ENCODE results near the gene PRKCH. TPM values are rescaled to one million over a fixed set of nuclear protein-coding genes. Genes with fewer than 3 reads are reported as not detected.

PRKCH gene
- total RNA-seq, 1 experiment from 2014 or later = 18.3 TPM

DNA sequence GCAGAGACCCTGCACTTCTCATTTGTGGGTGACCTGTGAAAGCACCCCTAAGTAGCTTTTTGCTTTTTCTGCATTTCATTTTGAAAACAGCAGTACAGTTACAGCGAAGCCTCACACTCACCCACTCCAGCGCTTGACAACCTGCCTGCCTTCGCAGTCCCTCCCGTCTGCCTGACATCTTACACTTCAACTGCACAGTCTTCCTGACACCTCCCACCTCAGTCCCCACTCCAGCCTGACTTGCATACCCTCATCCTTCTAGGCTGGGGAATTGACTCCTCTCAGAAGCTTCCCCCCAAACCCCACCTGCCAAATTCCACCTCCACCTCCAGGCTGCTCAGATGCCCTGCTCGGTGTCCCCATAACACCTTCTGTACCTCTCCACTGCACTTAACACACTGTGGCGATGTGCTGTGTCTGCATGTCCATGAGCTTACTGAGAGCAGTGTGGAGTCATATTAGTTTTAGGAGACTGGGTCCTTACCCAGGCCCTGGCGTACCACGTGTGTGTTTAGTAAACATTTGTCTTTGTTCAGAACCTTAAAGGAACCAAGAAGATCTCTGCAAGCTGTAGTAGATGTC is 159.4 kb downstream of the PRKCH start:
- Histone ChIP-seq H3K27me3 (replicated peaks; ENCODE audit: control insufficient read depth, insufficient read depth, low read length) (no peaks in the 10 kb centered on the region), H3K9me3 (no peaks in the 10 kb centered on the region), H3K4me3 (ENCODE audit: low read depth, low read length) (no peak overlapping the region), H3K36me3 (ENCODE audit: control insufficient read depth, insufficient read depth, low read length) (no peaks in the 10 kb centered on the region), H3K4me1 (no peaks in the 10 kb centered on the region)
- Mint-ChIP-seq H3K4me1 (ENCODE audit: low read depth, unreplicated experiment) (peaks cover 20% of the 10 kb centered on the region), H3K27me3 (ENCODE audit: insufficient read depth, unreplicated experiment) (no peaks in the 10 kb centered on the region), H3K36me3 (ENCODE audit: insufficient read depth, unreplicated experiment) (no peaks in the 10 kb centered on the region), H3K4me3 (ENCODE audit: unreplicated experiment) (no peak overlapping the region), H3K27ac (ENCODE audit: unreplicated experiment) (no peak overlapping the region), H3K9me3 (ENCODE audit: unreplicated experiment) (no peaks in the 10 kb centered on the region)
- no TSS peak for BruUV-seq (replicated peaks)
- TF ChIP-seq, protein P1, sequence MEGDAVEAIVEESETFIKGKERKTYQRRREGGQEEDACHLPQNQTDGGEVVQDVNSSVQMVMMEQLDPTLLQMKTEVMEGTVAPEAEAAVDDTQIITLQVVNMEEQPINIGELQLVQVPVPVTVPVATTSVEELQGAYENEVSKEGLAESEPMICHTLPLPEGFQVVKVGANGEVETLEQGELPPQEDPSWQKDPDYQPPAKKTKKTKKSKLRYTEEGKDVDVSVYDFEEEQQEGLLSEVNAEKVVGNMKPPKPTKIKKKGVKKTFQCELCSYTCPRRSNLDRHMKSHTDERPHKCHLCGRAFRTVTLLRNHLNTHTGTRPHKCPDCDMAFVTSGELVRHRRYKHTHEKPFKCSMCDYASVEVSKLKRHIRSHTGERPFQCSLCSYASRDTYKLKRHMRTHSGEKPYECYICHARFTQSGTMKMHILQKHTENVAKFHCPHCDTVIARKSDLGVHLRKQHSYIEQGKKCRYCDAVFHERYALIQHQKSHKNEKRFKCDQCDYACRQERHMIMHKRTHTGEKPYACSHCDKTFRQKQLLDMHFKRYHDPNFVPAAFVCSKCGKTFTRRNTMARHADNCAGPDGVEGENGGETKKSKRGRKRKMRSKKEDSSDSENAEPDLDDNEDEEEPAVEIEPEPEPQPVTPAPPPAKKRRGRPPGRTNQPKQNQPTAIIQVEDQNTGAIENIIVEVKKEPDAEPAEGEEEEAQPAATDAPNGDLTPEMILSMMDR (IDR thresholded peaks at IDR 0.05; ENCODE audit: insufficient read depth in 1 of 2, low read depth in 1 of 2, low read length in 1 of 2, severe bottlenecking in 1 of 2, unreplicated experiment in 1 of 2) = no peak
- ChIA-PET CTCF (interaction anchor here (0.7 to 0.8 kb wide), 3 partner anchors 79 to 246 kb away, joined by 3 read pairs; no protein-coding TSS in a partner anchor), POLR2A (interaction anchor here (0.5 kb wide), 1 partner anchor 8 kb away, joined by 3 read pairs; no protein-coding TSS in a partner anchor)
- intact Hi-C loops (cut with micrococcal nuclease; ENCODE audit: unreplicated experiment) = no loop called here
- DNase-seq = no peak

DNA sequence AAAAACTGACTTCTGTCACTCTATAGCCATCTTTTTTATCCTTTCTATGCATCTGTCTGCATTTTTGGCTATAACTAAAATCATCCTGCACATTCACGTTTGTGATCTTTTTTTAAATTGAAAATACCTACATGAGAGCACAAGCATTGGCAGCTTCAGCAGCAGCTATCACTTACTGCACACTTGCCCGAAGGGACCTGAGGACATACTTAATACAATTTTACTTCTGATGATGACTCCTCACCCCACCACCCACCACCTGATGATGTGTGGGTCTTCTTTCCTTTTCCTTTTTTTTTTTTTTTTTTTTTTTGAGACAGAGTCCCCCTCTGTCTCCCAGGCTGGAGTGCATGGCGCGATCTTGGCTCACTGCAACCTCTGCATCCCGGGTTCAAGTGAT is 160.3 kb downstream of the PRKCH start:
- H3K36me3 ChIP-seq (ENCODE audit: control insufficient read depth, insufficient read depth, low read length) = no peaks in the 10 kb centered on the region
- no peaks in the 10 kb centered on the region for H3K36me3 Mint-ChIP-seq (ENCODE audit: insufficient read depth, unreplicated experiment)
- DNase-seq = no peak
- H3K27me3 ChIP-seq (replicated peaks; ENCODE audit: control insufficient read depth, insufficient read depth, low read length) = no peaks in the 10 kb centered on the region
- CTCF ChIA-PET = interaction anchor here (0.7 to 0.8 kb wide), 3 partner anchors 78 to 245 kb away, joined by 3 read pairs; no protein-coding TSS in a partner anchor
- intact Hi-C loops (cut with micrococcal nuclease; ENCODE audit: unreplicated experiment) = no loop called here
- no peak overlapping the region for H3K4me3 Mint-ChIP-seq (ENCODE audit: unreplicated experiment)
- H3K27ac Mint-ChIP-seq (ENCODE audit: unreplicated experiment) = no peak overlapping the region
- TF ChIP-seq, protein P1 (IDR thresholded peaks at IDR 0.05; ENCODE audit: insufficient read depth in 1 of 2, low read depth in 1 of 2, low read length in 1 of 2, severe bottlenecking in 1 of 2, unreplicated experiment in 1 of 2) = no peak
- H3K4me1 Mint-ChIP-seq (ENCODE audit: low read depth, unreplicated experiment) = peaks cover 20% of the 10 kb centered on the region
- H3K27me3 Mint-ChIP-seq (ENCODE audit: insufficient read depth, unreplicated experiment) = no peaks in the 10 kb centered on the region
- no peaks in the 10 kb centered on the region for H3K9me3 Mint-ChIP-seq (ENCODE audit: unreplicated experiment)
- POLR2A ChIA-PET = no interaction called here
- BruUV-seq (replicated peaks) = no TSS peak
- no peaks in the 10 kb centered on the region for H3K9me3 ChIP-seq
- H3K4me3 ChIP-seq (ENCODE audit: low read depth, low read length) = no peak overlapping the region
- no peaks in the 10 kb centered on the region for H3K4me1 ChIP-seq

DNA sequence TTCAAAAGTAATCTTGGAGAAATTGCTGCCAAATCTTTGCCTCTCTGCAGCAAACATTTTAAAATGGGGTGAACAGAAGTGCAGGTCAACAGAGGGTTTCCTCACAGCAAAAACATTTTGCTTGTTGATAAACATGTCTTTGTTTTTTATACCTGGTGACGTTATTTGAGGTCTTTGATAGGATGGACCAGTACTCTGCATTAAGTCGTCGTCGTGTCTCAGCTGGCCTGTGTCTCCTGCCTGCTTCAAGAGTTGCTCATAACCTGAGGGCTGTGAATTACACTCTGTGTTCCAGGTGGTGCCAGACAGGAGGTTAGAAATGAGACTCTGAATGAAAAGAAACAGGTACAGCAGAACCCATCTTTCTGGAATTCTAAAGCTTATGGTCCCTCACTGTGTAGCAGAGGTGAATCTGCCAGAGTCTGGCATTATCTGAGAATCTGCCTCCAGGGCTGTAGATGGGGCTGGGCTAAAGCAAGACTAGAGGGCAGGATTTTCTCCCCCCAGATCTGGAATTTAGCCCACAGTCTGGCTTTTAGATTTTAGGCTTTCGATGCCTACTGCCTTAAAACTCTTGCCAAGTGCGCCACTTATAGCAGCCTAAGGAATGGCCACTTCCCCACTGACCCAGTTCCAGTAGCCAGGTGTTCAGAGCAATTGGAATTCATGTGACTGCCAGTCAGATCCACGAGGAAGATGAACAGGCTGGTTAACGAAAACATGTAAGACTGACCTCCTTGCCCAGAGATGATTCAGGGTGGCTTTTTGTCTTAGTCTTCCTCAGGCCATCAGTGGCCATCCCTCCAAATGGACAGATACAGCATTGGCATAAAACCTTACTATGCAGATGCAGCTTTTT is 161.2 kb downstream of the PRKCH start:
- ChIA-PET CTCF (interaction anchor here (0.6 kb wide), 1 partner anchor 644 kb away, joined by 3 read pairs; no protein-coding TSS in a partner anchor), POLR2A (no interaction called here)
- Histone ChIP-seq H3K27me3 (replicated peaks; ENCODE audit: control insufficient read depth, insufficient read depth, low read length) (no peaks in the 10 kb centered on the region), H3K4me3 (ENCODE audit: low read depth, low read length) (no peak overlapping the region), H3K9me3 (no peaks in the 10 kb centered on the region), H3K4me1 (no peaks in the 10 kb centered on the region), H3K36me3 (ENCODE audit: control insufficient read depth, insufficient read depth, low read length) (no peaks in the 10 kb centered on the region)
- DNase-seq = no peak
- H3K9me3 Mint-ChIP-seq (ENCODE audit: unreplicated experiment) = no peaks in the 10 kb centered on the region
- intact Hi-C loops (cut with micrococcal nuclease; ENCODE audit: unreplicated experiment) = no loop called here
- H3K4me1 Mint-ChIP-seq (ENCODE audit: low read depth, unreplicated experiment) = peaks cover 20% of the 10 kb centered on the region
- H3K27me3 Mint-ChIP-seq (ENCODE audit: insufficient read depth, unreplicated experiment) = no peaks in the 10 kb centered on the region
- no peak overlapping the region for H3K4me3 Mint-ChIP-seq (ENCODE audit: unreplicated experiment)
- H3K36me3 Mint-ChIP-seq (ENCODE audit: insufficient read depth, unreplicated experiment) = no peaks in the 10 kb centered on the region
- H3K27ac Mint-ChIP-seq (ENCODE audit: unreplicated experiment) = no peak overlapping the region
- TF ChIP-seq, protein P1 (IDR thresholded peaks at IDR 0.05; ENCODE audit: insufficient read depth in 1 of 2, low read depth in 1 of 2, low read length in 1 of 2, severe bottlenecking in 1 of 2, unreplicated experiment in 1 of 2) = no peak
- no TSS peak for BruUV-seq (replicated peaks)
